Measurements from ENCODE around the gene ARHGEF19. TPM values are rescaled to one million over a fixed set of nuclear protein-coding genes. Genes with fewer than 3 reads are reported as not detected.

The ARHGEF19 gene
- total and polyA plus RNA-seq, 2 of the 13 experiments (the other 11 are each of a cell fraction or from before 2014, with no cell fraction given), result 1.7 to 1.8 TPM

DNA sequence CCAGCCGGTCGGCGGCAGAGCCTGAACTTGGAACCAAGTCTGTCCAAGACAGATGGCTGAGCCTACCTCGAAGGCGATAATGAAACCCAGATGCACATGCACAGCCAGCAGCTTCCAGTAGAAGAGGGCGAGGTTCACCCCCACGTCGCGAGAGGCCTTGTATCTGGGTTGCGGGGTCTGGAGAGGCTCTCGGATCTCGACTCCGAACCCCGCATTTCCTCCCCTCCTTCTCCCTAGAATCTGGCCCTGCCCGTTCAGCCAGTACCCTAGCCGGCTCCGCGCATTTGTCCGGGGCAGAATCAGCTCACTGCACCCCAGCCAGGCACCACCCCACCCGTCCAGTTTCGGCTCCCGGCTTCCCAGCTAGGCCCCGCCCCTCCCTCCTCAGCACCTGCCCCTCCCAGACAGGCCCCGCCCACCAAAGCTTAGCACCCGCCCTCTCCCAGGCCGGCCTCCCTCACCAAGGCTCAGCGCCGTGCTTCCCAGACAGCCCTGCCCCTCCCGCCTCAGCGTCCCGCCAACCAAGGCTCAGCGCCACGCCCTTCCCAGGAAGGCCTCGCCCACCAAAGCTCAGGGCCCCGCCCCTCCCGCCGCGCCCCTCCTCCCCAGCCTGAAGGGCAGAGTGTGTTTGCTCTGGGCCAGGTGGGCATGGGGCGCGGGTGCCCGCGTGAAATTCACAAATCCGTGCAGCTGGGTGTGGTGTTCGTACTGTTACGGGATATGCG is 4.8 kb upstream of the ARHGEF19 start (continued):
- peak; percentile 64 for TF ChIP-seq SAP130 (CRISPR knock-in tag; IDR thresholded peaks at IDR 0.05; ENCODE audit: low read depth)
- peak; percentile 46; the same call in 1 of the 2 replicates for TF ChIP-seq MAZ (IDR thresholded peaks at IDR 0.05; ENCODE audit: borderline replicate concordance, low read depth, low read length)
- TF ChIP-seq MAZ (CRISPR knock-in tag; IDR thresholded peaks at IDR 0.05; ENCODE audit: low read depth), result peak; percentile 60; the same call in 1 of the 2 replicates
- TF ChIP-seq SOX6 (IDR thresholded peaks at IDR 0.05), result no peak
- 0 out of 2 replicates have a peak, but pooled peaks have one; percentile 4 for TF ChIP-seq SOX6 (CRISPR knock-in tag; IDR thresholded peaks at IDR 0.05)
- TF ChIP-seq, protein P1, sequence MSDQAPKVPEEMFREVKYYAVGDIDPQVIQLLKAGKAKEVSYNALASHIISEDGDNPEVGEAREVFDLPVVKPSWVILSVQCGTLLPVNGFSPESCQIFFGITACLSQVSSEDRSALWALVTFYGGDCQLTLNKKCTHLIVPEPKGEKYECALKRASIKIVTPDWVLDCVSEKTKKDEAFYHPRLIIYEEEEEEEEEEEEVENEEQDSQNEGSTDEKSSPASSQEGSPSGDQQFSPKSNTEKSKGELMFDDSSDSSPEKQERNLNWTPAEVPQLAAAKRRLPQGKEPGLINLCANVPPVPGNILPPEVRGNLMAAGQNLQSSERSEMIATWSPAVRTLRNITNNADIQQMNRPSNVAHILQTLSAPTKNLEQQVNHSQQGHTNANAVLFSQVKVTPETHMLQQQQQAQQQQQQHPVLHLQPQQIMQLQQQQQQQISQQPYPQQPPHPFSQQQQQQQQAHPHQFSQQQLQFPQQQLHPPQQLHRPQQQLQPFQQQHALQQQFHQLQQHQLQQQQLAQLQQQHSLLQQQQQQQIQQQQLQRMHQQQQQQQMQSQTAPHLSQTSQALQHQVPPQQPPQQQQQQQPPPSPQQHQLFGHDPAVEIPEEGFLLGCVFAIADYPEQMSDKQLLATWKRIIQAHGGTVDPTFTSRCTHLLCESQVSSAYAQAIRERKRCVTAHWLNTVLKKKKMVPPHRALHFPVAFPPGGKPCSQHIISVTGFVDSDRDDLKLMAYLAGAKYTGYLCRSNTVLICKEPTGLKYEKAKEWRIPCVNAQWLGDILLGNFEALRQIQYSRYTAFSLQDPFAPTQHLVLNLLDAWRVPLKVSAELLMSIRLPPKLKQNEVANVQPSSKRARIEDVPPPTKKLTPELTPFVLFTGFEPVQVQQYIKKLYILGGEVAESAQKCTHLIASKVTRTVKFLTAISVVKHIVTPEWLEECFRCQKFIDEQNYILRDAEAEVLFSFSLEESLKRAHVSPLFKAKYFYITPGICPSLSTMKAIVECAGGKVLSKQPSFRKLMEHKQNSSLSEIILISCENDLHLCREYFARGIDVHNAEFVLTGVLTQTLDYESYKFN (CRISPR knock-in tag; conservative IDR thresholded peaks at IDR 0.05), result 0 out of 2 replicates have a peak, but pooled peaks have one; percentile 21
- TF ChIP-seq, protein P2, sequence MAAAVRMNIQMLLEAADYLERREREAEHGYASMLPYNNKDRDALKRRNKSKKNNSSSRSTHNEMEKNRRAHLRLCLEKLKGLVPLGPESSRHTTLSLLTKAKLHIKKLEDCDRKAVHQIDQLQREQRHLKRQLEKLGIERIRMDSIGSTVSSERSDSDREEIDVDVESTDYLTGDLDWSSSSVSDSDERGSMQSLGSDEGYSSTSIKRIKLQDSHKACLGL (CRISPR knock-in tag; IDR thresholded peaks at IDR 0.05), result 0 out of 2 replicates have a peak, but pooled peaks have one; percentile 36
- TF ChIP-seq ZFX (CRISPR knock-in tag; IDR thresholded peaks at IDR 0.05; ENCODE audit: low read depth), result 0 out of 2 replicates have a peak, but pooled peaks have one; percentile 15
- peak; percentile 97 for TF ChIP-seq ZNF777 (CRISPR knock-in tag; IDR thresholded peaks at IDR 0.05)
- TF ChIP-seq ZNF251 (CRISPR knock-in tag; IDR thresholded peaks at IDR 0.05), result no peak
- TF ChIP-seq KDM2A (CRISPR knock-in tag; IDR thresholded peaks at IDR 0.05; ENCODE audit: borderline replicate concordance, low read depth), result 0 out of 2 replicates have a peak, but pooled peaks have one; percentile 14
- TF ChIP-seq NFYB (CRISPR knock-in tag; IDR thresholded peaks at IDR 0.05), result peak; percentile 65; the same call in 1 of the 2 replicates
- no peak for TF ChIP-seq ZNF326 (CRISPR knock-in tag; IDR thresholded peaks at IDR 0.05; ENCODE audit: borderline replicate concordance)
- TF ChIP-seq, protein P3, sequence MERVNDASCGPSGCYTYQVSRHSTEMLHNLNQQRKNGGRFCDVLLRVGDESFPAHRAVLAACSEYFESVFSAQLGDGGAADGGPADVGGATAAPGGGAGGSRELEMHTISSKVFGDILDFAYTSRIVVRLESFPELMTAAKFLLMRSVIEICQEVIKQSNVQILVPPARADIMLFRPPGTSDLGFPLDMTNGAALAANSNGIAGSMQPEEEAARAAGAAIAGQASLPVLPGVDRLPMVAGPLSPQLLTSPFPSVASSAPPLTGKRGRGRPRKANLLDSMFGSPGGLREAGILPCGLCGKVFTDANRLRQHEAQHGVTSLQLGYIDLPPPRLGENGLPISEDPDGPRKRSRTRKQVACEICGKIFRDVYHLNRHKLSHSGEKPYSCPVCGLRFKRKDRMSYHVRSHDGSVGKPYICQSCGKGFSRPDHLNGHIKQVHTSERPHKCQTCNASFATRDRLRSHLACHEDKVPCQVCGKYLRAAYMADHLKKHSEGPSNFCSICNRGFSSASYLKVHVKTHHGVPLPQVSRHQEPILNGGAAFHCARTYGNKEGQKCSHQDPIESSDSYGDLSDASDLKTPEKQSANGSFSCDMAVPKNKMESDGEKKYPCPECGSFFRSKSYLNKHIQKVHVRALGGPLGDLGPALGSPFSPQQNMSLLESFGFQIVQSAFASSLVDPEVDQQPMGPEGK (CRISPR knock-in tag; IDR thresholded peaks at IDR 0.05), result peak; percentile 10; the same call in 1 of the 2 replicates
- TF ChIP-seq, protein P4, sequence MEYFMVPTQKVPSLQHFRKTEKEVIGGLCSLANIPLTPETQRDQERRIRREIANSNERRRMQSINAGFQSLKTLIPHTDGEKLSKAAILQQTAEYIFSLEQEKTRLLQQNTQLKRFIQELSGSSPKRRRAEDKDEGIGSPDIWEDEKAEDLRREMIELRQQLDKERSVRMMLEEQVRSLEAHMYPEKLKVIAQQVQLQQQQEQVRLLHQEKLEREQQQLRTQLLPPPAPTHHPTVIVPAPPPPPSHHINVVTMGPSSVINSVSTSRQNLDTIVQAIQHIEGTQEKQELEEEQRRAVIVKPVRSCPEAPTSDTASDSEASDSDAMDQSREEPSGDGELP (IDR thresholded peaks at IDR 0.05; ENCODE audit: borderline replicate concordance, low read depth), result peak; percentile 41; the same call in 1 of the 2 replicates
- TF ChIP-seq ASH2L (IDR thresholded peaks at IDR 0.05; ENCODE audit: insufficient read length, low read depth, low read length), result peak; percentile 29
- peak; percentile 59; the same call in 1 of the 2 replicates for TF ChIP-seq PCBP1 (IDR thresholded peaks at IDR 0.05; ENCODE audit: borderline replicate concordance, low read depth, low read length)
- peak; percentile 47 for TF ChIP-seq HNRNPLL (IDR thresholded peaks at IDR 0.05; ENCODE audit: low read depth, low read length, poor library complexity, severe bottlenecking)
- TF ChIP-seq ZBTB1 (CRISPR knock-in tag; IDR thresholded peaks at IDR 0.05; ENCODE audit: borderline replicate concordance), result no peak

All from HepG2 (cell line).